Measurements from ENCODE around the gene SMARCA4.
A peak's percentile ranks its signal among the peaks of the same experiment; 100 is the strongest.
"Not testable (repeated sequence)": the region's sequence is repeated elsewhere in the genome, so short reads cannot be mapped to it uniquely, and the experiment has no call there.

Gene SMARCA4

DNA sequence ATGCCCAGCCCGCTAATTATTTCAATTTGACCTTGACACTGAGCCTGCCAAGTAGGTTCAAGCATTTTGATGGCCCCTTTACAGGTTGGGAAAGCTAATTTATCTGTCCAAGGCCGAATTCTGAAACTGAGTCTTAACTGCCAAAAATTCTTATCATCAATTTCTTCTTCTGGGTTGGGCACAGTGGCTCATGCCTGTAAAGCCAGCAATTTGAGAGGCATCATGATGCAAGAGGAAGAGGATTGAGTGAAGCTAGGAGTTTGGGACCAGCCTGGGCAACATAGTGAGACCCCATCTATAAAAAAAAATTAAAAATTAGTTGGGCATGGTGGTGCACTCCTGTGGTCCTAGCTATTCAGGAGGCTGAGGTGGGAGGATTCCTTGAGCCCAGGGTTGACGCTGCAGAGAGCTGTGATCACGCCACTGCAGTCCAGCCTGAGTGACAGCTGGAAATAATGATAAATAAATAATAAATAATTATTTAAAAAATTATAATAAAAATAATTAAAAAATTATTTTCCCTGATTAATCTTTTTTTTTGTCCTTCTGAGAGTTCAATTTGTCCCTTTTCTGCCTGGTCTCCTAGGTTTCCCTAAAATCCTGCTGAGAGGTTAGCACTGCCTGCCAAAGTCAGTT is 127.2 kb downstream of the SMARCA4 start:
- TF ChIP-seq, protein P1, sequence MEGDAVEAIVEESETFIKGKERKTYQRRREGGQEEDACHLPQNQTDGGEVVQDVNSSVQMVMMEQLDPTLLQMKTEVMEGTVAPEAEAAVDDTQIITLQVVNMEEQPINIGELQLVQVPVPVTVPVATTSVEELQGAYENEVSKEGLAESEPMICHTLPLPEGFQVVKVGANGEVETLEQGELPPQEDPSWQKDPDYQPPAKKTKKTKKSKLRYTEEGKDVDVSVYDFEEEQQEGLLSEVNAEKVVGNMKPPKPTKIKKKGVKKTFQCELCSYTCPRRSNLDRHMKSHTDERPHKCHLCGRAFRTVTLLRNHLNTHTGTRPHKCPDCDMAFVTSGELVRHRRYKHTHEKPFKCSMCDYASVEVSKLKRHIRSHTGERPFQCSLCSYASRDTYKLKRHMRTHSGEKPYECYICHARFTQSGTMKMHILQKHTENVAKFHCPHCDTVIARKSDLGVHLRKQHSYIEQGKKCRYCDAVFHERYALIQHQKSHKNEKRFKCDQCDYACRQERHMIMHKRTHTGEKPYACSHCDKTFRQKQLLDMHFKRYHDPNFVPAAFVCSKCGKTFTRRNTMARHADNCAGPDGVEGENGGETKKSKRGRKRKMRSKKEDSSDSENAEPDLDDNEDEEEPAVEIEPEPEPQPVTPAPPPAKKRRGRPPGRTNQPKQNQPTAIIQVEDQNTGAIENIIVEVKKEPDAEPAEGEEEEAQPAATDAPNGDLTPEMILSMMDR (conservative IDR thresholded peaks at IDR 0.05; ENCODE audit: low read length) = no peak
- no peak overlapping the region; the same call in 1 of the 2 replicates for H3K4me3 ChIP-seq (ENCODE audit: low read length)
- no peak for DNase-seq (ENCODE audit: low read depth)

DNA sequence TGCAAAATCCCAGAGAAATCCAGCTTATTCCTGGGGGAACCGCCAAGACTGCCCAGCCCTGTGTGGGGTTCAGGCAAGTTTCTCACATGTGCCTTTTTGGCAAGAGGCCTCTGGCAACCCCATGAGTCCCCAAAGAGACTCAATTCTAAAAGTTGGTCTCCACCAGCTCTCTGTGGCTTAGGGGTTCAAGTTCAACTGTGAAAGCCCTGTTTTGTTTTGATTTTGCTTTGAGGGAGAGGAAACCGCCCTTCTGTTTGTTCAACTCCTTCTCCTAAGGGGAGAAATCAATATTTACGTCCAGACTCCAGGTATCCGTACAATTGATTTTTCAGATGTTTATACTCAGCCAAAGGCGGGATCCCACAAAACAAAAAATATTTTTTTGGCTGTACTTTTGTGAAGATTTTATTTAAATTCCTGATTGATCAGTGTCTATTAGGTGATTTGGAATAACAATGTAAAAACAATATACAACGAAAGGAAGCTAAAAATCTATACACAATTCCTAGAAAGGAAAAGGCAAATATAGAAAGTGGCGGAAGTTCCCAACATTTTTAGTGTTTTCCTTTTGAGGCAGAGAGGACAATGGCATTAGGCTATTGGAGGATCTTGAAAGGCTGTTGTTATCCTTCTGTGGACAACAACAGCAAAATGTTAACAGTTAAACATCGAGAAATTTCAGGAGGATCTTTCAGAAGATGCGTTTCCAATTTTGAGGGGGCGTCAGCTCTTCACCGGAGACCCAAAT is 127.8 kb downstream of the SMARCA4 start:
- DNase-seq (ENCODE audit: low read depth) = peak; percentile 45
- peak overlapping the region; percentile 85 for H3K4me3 ChIP-seq (ENCODE audit: low read length)
- TF ChIP-seq, protein P1 (conservative IDR thresholded peaks at IDR 0.05; ENCODE audit: low read length) = no peak

DNA sequence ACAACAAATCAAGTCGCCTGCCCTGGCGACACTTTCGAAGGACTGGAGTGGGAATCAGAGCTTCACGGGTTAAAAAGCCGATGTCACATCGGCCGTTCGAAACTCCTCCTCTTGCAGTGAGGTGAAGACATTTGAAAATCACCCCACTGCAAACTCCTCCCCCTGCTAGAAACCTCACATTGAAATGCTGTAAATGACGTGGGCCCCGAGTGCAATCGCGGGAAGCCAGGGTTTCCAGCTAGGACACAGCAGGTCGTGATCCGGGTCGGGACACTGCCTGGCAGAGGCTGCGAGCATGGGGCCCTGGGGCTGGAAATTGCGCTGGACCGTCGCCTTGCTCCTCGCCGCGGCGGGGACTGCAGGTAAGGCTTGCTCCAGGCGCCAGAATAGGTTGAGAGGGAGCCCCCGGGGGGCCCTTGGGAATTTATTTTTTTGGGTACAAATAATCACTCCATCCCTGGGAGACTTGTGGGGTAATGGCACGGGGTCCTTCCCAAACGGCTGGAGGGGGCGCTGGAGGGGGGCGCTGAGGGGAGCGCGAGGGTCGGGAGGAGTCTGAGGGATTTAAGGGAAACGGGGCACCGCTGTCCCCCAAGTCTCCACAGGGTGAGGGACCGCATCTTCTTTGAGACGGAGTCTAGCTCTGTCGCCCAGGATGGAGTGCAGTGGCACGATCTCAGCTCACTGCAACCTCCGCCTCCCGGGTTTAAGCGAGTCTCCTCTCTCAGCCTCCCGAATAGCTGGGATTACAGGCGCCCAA is 128.6 kb downstream of the SMARCA4 start, which contains the start of gene LDLR:
TSS of gene LDLR (plus strand) at position 210 of the 760 bp plus-strand sequence. CDS start at position 296, 86 bp downstream.
- TF ChIP-seq, protein P1 (conservative IDR thresholded peaks at IDR 0.05; ENCODE audit: low read length) = 0 out of 2 replicates have a peak, but pooled peaks have one; percentile 6

DNA sequence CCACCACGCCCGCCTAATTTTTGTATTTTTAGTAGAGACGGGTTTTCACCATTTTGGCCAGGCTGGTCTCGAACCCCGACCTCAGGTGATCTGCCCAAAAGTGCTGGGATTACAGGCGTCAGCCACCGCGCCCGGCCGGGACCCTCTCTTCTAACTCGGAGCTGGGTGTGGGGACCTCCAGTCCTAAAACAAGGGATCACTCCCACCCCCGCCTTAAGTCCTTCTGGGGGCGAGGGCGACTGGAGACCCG is 129.1 kb downstream of the SMARCA4 start:
- not testable (repeated sequence) for DNase-seq (ENCODE audit: low read depth)
- H3K4me3 ChIP-seq (ENCODE audit: low read length) = peak overlapping the region; percentile 85

More for the DNA sequence above, 128.6 kb downstream of the SMARCA4 start, which contains the start of gene LDLR:
- DNase-seq (ENCODE audit: low read depth) = peak; percentile 89
- peak within 1 kb of the TSS; percentile 85 for H3K4me3 ChIP-seq (ENCODE audit: low read length)

DNA sequence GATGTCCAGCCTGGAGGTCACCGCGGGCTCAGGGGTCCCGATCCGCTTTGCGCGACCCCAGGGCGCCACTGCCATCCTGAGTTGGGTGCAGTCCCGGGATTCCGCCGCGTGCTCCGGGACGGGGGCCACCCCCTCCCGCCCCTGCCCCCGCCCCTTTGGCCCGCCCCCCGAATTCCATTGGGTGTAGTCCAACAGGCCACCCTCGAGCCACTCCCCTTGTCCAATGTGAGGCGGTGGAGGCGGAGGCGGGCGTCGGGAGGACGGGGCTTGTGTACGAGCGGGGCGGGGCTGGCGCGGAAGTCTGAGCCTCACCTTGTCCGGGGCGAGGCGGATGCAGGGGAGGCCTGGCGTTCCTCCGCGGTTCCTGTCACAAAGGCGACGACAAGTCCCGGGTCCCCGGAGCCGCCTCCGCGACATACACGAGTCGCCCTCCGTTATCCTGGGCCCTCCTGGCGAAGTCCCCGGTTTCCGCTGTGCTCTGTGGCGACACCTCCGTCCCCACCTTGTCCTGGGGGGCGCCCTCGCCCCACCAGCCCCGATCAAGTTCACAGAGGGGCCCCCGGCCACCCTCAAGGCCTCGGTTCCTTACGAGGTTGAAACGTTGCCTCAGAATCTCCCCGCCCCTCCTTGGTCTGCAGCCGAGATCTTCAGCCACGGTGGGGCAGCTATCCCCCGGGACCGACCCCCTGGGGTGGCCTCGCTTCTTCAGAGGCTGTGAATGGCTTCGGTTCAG is 129.6 kb downstream of the SMARCA4 start:
- TF ChIP-seq, protein P1 (conservative IDR thresholded peaks at IDR 0.05; ENCODE audit: low read length) = no peak
- DNase-seq (ENCODE audit: low read depth) = peak; percentile 95
- H3K4me3 ChIP-seq (ENCODE audit: low read length) = peak overlapping the region; percentile 89

DNA sequence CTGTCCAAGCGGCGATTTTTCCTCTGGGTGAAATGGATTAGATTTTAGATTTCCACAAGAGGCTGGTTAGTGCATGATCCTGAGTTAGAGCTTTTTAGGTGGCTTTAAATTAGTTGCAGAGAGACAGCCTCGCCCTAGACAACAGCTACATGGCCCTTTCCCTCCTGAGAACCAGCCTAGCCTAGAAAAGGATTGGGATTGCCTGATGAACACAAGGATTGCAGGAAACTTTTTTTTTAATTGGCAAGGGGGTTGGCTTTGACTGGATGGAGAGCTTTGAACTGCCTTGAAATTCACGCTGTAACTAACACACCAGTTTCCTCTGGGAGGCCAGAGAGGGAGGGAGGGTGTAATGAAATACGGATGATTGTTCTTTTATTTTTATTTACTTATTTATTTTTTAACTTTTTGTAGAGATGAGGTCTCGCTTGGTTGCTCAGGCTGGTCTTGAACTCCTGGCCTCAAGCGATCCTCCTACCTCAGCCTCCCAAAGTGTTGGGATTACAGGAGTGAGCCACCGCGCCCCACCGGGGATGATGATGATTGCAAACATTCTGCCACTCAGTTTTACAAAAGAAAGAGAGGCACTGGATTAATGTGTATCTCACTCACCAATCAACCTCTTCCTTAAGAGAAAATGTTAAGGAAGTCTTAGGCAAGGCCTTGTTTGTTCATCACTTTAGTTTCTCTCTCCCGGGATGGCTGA is 130.3 kb downstream of the SMARCA4 start:
- peak overlapping the region; percentile 89 for H3K4me3 ChIP-seq (ENCODE audit: low read length)
- TF ChIP-seq, protein P1 (conservative IDR thresholded peaks at IDR 0.05; ENCODE audit: low read length) = no peak
- peak; percentile 27 for DNase-seq (ENCODE audit: low read depth)

All from AG10803 (cell line).